ENCODE data around the gene SHB.

Gene SHB

DNA sequence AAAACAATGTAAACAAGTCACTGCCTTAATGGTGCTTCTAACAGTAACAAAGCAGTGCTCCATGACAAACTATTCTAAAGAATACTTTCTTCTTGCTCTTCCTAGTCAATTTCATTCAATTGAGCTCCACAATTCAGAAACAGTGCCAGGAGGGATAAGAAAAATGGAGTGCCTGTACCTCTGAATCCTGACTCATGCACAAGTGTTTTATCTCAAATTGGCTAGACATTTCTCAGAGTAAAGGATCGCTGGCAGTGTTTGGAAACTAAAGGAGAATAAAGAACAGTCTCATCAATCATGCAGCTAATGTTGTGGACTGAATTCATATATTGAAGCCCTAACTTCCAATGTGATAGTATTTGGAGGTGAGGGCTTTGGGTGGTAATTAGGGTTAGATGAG lies 192.7 kb downstream of the SHB start:
- no peak for DNase-seq

DNA sequence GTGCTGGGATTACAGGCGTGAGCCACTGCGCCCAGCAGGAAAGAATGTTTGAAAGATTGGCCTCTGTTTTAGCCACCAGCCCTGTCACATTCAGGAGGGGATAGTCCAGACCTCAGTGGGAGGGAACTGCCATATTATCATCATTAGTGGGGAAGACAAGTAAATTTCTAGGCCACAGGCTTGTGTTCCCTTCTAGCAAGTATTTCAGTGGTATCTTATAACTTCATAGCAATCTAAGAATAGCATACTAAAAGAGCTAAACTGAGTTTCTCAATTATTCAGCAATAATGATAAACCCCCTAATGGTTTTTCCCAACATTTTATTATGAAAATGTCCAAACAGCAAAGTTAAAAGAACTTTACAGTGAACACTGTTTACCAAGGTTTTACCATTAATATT lies 195.1 kb downstream of the SHB start:
- DNase-seq = no peak

DNA sequence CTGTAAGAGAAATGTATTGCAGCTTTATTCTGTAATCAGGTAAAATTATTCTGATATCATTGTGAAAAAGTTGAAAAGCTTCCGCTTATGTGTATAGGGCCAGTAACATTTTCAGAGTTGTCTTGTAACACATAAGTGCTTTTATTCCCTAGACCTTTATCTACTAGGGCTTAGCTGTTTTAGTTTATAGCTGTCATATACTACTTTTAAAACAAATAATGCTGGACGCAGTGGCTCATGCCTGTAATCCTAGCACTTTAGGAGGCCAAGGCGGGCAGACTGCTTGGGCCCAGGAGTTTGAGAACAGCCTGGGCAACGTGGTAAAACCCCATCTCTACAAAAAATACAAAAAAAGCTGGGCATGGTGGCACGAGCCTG lies 198.2 kb downstream of the SHB start:
- no peak for DNase-seq

DNA sequence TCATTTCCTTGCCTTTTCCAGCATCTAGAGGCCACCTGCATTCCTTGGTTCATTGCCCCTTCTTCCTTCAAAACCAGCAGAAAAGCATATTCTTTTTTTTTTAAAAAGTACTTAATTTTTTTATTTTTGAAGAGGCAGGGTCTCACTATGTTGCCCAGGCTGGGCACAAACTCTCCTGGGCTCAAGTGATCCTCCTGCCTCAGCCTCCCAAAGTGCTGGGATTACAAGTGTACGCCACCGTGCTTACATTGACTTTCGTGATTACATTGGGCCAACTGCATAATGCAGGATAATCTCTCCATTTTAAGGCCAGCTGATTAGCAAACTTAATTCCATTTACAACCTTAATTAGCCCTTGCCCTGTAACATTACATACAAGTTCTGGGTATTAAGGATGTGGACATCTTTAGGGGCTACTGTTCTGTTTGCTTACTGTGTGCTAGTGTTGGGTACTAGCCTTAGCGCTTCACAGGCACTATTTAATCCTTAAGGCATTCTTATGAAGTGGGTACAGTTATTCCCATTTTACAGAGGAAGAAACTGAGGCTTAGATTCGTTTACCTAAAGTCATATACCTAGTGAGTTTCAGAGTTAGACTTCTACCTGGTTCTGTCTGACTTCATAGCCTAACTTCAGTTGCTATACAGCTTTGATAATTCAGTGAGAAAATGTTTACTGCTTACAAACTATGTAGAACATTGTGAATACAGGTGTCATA lies 198.8 kb downstream of the SHB start:
- DNase-seq = no peak
